ENCODE data around the gene DCBLD2. TPM values are rescaled to one million over a fixed set of nuclear protein-coding genes. Genes with fewer than 3 reads are reported as not detected.
A peak's percentile ranks its signal among the peaks of the same experiment; 100 is the strongest.

DCBLD2 gene
- total RNA-seq, 2 donors from 2014 or later, result 2.5 to 3.6 TPM

DNA sequence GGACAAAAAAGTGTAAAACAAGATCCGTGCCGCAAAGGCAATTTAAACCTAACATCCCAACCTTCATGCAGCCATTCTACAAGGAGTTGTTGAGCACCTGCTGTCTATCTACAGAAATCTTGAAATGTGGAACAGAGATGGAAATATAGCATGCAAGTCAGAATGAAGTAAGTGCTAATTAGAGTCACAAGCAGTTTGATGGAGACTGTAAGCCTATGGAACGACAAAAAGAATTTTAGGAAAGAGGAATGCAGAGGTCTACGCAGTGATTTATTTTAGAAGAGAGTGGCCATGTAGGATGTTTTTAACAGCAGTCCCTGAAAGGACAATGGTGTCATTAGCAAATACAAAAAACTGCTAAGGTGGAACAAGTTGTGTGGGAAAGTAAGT, 851 bp upstream of the DCBLD2 start:
- H3K4me3 Mint-ChIP-seq, result peak overlapping the region; percentile 88
- ATAC-seq (replicated peaks), result no peak
- no peaks in the 10 kb centered on the region for H3K9me3 Mint-ChIP-seq
- H3K4me1 Mint-ChIP-seq, result peaks cover 9% of the 10 kb centered on the region
- H3K27me3 Mint-ChIP-seq, result peaks cover 6% of the 10 kb centered on the region
- no peaks in the 10 kb centered on the region for H3K36me3 Mint-ChIP-seq (ENCODE audit: low read depth)
- peak overlapping the region; percentile 74 for H3K27ac Mint-ChIP-seq

- Mint-ChIP-seq H3K4me1 (peaks cover 9% of the 10 kb centered on the region), H3K4me3 (peak overlapping the region; percentile 88), H3K27me3 (peaks cover 9% of the 10 kb centered on the region), H3K27ac (no peak overlapping the region), H3K9me3 (no peaks in the 10 kb centered on the region), H3K36me3 (ENCODE audit: low read depth) (no peaks in the 10 kb centered on the region)
- peak; percentile 18 for ATAC-seq (replicated peaks)
Observed at GRCh38 chr3:98901119-98901391, 440 bp downstream of the DCBLD2 start.

DNA sequence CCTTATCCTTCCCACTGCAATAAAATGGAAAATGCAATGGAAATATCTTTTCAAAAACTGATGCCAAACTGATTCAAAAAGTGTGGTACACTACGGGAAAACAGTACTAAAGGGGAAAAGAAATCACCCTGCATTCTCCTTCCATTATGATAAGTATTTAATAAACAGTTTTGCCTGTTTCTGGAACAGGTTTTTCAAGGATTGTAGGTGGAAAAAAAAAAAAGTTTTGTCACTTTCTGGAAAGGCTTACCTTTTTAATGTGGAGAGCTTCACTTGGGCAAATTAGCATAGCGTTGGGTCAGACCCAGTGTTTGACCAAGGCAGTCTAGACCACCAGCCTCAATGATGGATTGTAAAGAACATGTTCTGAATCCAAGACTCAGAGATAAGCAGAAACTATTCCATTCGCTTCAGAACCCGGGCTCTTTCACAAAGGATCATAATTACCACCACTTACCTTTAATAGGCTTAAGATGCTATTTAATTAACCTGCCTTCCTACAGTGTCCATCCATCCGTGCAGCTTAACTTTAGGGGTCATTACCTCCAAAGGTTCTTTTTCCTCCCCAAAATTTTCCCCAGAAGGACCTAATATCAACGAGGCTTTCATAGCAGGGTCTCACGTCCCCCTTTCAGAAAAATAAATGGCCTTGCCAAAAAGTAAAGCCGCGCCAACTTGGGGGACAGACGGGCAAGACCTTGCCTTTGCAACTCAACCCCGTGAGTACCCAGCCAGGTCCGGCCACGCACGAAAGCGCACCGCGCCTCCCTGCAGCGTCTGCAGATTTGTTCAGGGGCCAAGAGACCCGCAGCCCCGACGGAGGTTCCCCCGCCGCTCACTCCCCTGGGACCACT, 1.0 kb downstream of the DCBLD2 start:
- ATAC-seq (replicated peaks), result no peak

GRCh38 chr3:98897701-98898100, 3.8 kb downstream of the DCBLD2 start:
- no peak for ATAC-seq (replicated peaks)
- H3K36me3 Mint-ChIP-seq (ENCODE audit: low read depth), result no peaks in the 10 kb centered on the region
- H3K27ac Mint-ChIP-seq, result no peak overlapping the region
- H3K27me3 Mint-ChIP-seq, result peaks cover 6% of the 10 kb centered on the region
- no peak overlapping the region for H3K4me3 Mint-ChIP-seq
- no peaks in the 10 kb centered on the region for H3K9me3 Mint-ChIP-seq
- H3K4me1 Mint-ChIP-seq, result peaks cover 5% of the 10 kb centered on the region

More for the DNA sequence above, 1.0 kb downstream of the DCBLD2 start:
- Mint-ChIP-seq H3K4me1 (peaks cover 9% of the 10 kb centered on the region), H3K4me3 (peak overlapping the region; percentile 88), H3K27me3 (peaks cover 9% of the 10 kb centered on the region), H3K27ac (no peak overlapping the region), H3K36me3 (ENCODE audit: low read depth) (no peaks in the 10 kb centered on the region), H3K9me3 (no peaks in the 10 kb centered on the region)

GRCh38 chr3:98894791-98895576, 6.5 kb downstream of the DCBLD2 start:
- H3K4me3 Mint-ChIP-seq, result no peak overlapping the region
- H3K36me3 Mint-ChIP-seq (ENCODE audit: low read depth), result no peaks in the 10 kb centered on the region
- H3K27ac Mint-ChIP-seq, result no peak overlapping the region
- no peaks in the 10 kb centered on the region for H3K9me3 Mint-ChIP-seq
- peaks cover 6% of the 10 kb centered on the region for H3K27me3 Mint-ChIP-seq
- no peak for ATAC-seq (replicated peaks)
- H3K4me1 Mint-ChIP-seq, result no peaks in the 10 kb centered on the region

DNA sequence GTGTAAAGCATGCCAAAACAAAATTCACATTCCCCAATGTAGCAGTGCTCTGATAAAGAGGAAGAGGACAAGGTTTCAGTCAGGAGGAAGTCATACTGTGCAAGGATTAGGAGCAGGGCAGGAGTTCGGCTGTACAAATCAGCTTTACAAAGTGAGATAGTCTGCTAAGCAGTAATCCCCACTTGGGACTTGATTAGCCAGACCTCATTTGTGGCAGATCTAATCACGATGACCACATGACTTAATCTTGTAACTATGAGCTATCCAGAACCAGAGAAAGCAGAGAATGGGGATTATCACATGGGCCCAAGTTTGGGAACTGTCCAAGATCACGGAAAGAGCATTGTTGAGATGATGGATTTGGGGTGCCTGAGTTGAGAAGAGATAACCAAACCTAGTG, 7.8 kb downstream of the DCBLD2 start:
- Mint-ChIP-seq H3K27ac (no peak overlapping the region), H3K9me3 (no peaks in the 10 kb centered on the region)
- no peak for ATAC-seq (replicated peaks)

GRCh38 chr3:98892263-98892662, 9.2 kb downstream of the DCBLD2 start:
- Mint-ChIP-seq H3K27ac (no peak overlapping the region), H3K4me1 (no peaks in the 10 kb centered on the region), H3K36me3 (ENCODE audit: low read depth) (no peaks in the 10 kb centered on the region), H3K27me3 (peaks cover 3% of the 10 kb centered on the region), H3K4me3 (no peak overlapping the region), H3K9me3 (no peaks in the 10 kb centered on the region)
- ATAC-seq (replicated peaks), result no peak

More for the DNA sequence above, 7.8 kb downstream of the DCBLD2 start:
- Mint-ChIP-seq H3K36me3 (ENCODE audit: low read depth) (no peaks in the 10 kb centered on the region), H3K27me3 (peaks cover 3% of the 10 kb centered on the region), H3K4me3 (no peak overlapping the region), H3K4me1 (no peaks in the 10 kb centered on the region)

- Mint-ChIP-seq H3K4me1 (no peaks in the 10 kb centered on the region), H3K4me3 (no peak overlapping the region), H3K27ac (no peak overlapping the region), H3K9me3 (no peaks in the 10 kb centered on the region), H3K27me3 (no peaks in the 10 kb centered on the region), H3K36me3 (ENCODE audit: low read depth) (no peaks in the 10 kb centered on the region)
- ATAC-seq (replicated peaks), result no peak
Observed at GRCh38 chr3:98890965-98891910, 10.3 kb downstream of the DCBLD2 start.

DNA sequence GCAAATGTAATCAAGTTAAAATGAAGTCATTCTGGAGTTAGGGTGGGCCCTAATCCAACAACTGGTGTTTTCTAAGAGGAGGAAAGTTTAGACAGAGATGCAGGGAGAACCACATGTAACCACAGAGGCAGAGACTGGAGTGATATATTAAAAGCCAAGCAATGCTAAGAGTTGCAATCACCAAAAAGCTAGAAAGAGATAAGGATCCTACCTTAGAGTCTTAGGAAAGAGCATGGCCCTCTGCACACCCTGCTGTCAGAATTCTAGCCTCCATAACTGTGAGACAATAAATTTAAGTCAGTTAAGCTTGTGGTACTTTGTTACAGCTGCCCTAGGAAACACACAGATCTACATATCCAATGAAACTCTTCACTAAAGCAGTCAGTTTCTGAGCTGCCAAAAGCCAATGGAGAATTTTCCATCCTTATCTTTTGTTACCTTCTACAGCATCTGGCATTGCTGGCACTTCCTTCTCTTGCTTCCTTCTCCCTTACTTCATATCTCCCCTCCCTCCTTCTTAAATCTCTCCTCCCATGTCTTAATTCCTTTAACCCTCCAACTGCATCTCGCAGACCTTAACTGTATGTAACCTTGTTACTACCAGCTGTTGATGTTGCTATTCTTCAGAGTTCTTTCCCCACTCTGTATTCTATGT, 11.2 kb downstream of the DCBLD2 start:
- no peaks in the 10 kb centered on the region for H3K36me3 Mint-ChIP-seq (ENCODE audit: low read depth)
- no peaks in the 10 kb centered on the region for H3K27me3 Mint-ChIP-seq
- no peak for ATAC-seq (replicated peaks)
- H3K27ac Mint-ChIP-seq, result no peak overlapping the region
- no peaks in the 10 kb centered on the region for H3K9me3 Mint-ChIP-seq
- H3K4me3 Mint-ChIP-seq, result no peak overlapping the region
- H3K4me1 Mint-ChIP-seq, result no peaks in the 10 kb centered on the region

DNA sequence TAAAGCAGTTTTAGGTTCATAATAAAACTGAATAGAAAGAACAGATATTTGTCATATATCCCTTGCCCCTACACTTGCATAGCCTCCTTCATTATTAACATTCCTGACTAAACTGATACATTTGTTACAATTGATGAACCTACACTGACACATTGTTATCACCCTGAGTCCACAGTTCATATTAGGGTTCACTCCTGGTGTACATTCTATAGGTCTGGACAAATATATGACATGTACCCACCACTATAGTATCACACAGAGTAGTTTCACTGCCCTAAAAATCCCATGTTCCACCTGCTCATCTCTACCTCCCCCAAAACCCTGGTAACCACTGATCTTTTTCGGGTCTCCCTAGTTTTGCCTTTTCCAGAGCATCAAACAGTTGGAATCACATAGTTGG, 13.8 kb downstream of the DCBLD2 start:
- no peaks in the 10 kb centered on the region for H3K9me3 Mint-ChIP-seq

GRCh38 chr3:98886525-98886924, 15.0 kb downstream of the DCBLD2 start:
- Mint-ChIP-seq H3K4me3 (no peak overlapping the region), H3K27ac (no peak overlapping the region), H3K36me3 (ENCODE audit: low read depth) (no peaks in the 10 kb centered on the region), H3K27me3 (no peaks in the 10 kb centered on the region), H3K4me1 (no peaks in the 10 kb centered on the region), H3K9me3 (no peaks in the 10 kb centered on the region)
- ATAC-seq (replicated peaks), result no peak

More for the DNA sequence above, 13.8 kb downstream of the DCBLD2 start:
- H3K4me3 Mint-ChIP-seq, result no peak overlapping the region
- no peak for ATAC-seq (replicated peaks)
- H3K4me1 Mint-ChIP-seq, result no peaks in the 10 kb centered on the region
- no peaks in the 10 kb centered on the region for H3K27me3 Mint-ChIP-seq
- H3K27ac Mint-ChIP-seq, result no peak overlapping the region
- no peaks in the 10 kb centered on the region for H3K36me3 Mint-ChIP-seq (ENCODE audit: low read depth)

DNA sequence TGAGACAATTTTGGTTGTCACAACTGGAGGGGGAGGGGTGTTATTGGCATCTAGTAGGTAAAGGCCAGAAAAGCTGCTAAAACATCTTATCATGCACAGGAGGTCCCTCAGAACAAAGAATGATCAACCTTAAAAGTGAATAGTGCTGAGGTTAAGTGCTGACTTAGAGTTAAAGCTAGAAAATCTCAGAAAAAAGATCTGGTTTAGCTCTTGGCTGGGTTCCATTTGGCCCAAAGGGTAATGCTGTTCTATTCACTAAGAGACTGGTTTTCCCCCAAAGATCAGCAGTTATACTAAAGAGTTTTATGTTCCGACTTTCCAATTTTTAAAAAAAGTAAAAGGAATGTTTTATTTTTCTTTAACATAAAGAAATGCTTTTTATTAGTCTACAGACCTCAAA, 15.6 kb downstream of the DCBLD2 start:
- no peak for ATAC-seq (replicated peaks)
- no peaks in the 10 kb centered on the region for H3K36me3 Mint-ChIP-seq (ENCODE audit: low read depth)
- H3K4me1 Mint-ChIP-seq, result no peaks in the 10 kb centered on the region
- H3K27ac Mint-ChIP-seq, result no peak overlapping the region
- no peaks in the 10 kb centered on the region for H3K27me3 Mint-ChIP-seq
- no peak overlapping the region for H3K4me3 Mint-ChIP-seq
- H3K9me3 Mint-ChIP-seq, result no peaks in the 10 kb centered on the region

- Mint-ChIP-seq H3K27ac (no peak overlapping the region), H3K9me3 (no peaks in the 10 kb centered on the region), H3K4me1 (no peaks in the 10 kb centered on the region), H3K36me3 (ENCODE audit: low read depth) (no peaks in the 10 kb centered on the region), H3K4me3 (no peak overlapping the region), H3K27me3 (no peaks in the 10 kb centered on the region)
- no peak for ATAC-seq (replicated peaks)
Observed at GRCh38 chr3:98884675-98885371, 16.7 kb downstream of the DCBLD2 start.

All from activated T-helper 17 cell treated with anti-CD3 and anti-CD28 coated beads, Interleukin-2, amount 50 U/mL, for 72 hours (primary cell).